GM19438 (cell line): ENCODE results near the gene CYP17A1.
A peak's percentile ranks its signal among the peaks of the same experiment; 100 is the strongest.

Experiments
- ATAC-seq: cut with Tn5 transposase; IDR thresholded peaks from one replicate; pipeline ENCODE4 v1.9.1; 2021; ENCODE audit warnings: low read depth; ENCODE audit not compliant: unreplicated experiment

Gene CYP17A1

DNA sequence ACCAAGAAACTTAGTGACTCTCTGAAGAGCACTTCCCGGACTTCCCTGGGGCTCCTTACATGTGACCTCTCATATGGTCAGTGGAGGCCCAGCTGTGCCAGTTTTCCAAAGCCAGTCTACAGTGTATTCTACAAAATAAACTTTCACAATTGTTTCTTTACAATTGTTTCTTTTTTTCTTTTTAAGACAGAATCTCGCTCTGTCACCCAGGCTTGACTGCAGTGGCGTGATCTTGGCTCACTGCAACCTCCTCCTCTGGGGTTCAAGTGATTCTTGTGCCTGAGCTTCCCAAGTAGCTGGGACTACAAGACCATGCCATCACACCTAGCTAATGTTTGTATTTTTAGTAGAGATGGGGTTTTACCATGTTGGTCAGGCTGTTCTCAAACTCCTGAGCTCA lies 25.9 kb downstream of the CYP17A1 start:
- no peak for ATAC-seq

DNA sequence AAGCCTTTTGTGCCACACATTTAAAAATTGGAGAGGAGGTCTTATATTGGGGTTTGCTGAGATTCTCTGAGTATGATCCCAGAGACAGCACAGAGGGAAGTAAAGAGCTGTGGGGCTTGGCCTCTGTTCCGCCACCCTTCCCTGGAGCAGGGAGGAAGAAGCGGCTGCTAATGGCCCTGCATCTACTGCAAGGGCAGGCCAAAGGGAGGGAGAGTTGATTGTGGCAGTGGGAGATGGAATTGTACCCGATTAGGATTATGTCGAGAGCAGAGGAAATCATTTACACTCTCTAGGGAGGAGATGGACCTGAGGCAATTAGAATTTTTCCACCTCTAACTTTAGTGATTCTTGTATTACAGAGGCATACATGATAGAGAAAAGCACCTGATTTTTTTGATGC lies 28.8 kb downstream of the CYP17A1 start:
- ATAC-seq = no peak

DNA sequence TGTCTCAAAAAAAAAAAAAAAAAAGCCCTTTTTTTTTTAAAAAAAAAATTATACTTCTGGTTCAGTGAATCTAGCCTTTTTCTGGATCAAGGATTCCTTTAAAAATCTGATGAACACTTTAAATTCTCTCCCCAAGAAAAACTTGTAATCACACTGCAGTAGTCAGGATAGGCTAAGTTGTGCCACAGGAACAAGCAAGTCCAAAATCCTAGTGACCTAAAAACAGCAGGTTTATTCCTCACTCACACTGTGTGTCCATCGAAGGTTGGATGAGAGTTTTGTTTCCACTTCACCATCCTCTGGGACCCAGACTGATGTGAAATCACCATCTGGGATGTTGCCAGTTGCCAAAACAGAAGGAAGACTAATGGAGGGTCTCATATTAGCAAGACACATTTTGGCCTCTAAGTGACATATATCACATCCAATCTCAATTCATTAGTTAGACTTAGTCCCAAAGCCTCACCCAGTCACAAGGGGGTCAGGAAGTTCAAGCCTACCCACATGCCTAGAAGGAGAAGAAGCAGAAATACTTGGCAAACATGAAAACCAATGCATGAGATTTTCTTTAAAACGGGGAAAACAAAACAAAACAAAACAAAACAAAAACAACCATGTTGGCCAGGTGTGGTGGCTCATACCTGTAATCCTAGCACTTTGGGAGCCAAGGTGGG lies 32.7 kb downstream of the CYP17A1 start:
- ATAC-seq = no peak

DNA sequence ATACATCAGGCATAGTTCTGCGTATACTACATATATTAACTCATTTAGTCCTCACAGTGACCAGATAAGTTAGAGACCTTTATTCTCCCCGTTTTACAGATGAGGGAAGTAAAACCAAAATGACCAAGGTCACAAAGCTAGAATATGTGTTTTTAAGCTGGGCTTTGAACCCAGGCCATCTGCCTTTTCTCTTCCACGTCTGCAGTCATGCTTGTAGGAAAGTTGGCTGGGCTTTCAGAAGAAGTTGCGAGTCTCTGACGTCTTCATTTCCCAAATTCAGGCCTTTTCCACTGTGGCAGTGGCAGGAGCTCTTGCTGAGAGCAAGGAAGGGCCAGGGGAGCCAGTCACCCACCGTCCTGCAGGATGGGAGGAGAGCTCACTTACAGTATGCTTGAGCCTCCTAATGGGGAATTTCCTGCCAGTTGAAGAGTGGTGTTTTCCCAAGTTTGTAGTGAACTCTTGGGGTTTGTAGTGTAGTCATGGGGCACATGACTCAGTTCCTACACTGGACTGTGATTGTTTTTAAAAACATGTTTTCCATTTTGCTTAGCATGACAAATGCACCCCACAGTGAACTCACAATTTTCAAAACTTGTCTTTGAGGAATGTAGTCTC lies 34.2 kb downstream of the CYP17A1 start:
- no peak for ATAC-seq

DNA sequence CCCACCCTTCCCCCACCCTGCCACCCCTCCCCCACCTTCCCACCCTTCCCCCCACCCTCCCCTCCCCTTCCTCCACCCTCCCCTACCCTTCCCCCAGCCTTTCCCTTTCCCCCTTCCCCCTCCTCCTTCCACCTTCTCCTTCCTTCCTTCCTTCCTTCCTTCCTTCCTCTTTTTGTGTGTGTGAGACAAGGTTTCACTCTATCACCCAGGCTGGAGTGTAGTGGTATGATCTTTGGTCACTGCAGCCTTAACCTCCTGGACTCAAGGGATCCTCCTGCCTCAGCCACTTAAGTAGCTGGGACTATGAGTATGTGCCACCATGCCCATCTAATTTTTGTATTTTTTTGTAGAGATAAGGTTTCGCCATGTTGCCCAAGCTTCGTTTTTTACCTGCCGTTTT lies 35.2 kb downstream of the CYP17A1 start:
- ATAC-seq = no peak

DNA sequence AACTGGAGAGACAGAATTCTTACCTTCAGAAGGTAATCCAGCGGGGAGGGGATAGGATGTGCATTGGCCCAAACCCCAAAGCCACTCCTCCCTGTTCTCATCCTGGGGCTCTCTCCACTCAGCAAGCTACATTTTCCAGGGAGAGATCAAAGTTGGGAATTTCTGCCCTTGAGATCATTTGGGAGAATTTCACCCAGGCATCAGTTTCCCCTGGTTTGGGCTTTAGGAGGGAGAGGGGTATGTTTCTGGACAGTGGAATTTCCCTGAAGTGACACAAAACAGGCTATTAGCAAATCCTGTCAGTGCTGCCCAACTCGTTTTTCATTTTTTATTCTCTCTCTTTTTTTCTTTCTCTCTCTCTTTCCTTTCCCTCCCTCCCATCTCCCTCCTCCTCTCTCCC lies 35.7 kb downstream of the CYP17A1 start:
- no peak for ATAC-seq

DNA sequence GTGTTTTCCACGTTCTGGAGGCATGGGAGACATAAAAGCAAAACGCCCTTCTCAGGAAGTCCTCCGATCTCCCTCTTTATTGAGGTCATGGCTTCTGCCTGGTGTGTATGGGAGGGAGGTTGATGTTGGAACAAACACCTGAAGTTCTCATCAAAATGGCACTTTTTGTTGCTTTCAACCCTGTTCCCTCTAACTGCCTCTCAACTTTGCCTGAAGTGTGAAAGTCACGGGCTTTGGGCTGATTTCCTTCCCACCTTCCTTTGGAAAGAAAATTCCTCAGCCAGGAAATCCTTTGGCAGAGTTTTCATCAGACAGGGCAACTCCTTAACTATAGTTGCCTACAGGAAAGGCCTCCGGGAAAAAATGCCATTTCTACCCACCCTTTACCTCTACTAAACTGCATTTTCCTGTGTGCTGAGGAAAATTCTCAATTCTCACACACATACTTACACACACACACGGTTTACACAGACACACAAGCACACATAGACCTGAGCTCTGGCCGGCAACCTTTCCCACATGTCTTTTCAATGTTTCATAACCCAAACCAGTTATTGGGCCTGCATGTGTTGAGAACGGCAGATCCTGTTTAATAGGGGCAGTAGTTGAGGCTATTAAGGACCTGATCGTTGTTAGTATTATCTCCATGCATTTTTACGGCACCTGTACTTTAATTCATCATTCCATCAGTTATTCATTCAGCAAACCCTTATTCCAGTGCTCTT lies 36.4 kb downstream of the CYP17A1 start:
- ATAC-seq = no peak

DNA sequence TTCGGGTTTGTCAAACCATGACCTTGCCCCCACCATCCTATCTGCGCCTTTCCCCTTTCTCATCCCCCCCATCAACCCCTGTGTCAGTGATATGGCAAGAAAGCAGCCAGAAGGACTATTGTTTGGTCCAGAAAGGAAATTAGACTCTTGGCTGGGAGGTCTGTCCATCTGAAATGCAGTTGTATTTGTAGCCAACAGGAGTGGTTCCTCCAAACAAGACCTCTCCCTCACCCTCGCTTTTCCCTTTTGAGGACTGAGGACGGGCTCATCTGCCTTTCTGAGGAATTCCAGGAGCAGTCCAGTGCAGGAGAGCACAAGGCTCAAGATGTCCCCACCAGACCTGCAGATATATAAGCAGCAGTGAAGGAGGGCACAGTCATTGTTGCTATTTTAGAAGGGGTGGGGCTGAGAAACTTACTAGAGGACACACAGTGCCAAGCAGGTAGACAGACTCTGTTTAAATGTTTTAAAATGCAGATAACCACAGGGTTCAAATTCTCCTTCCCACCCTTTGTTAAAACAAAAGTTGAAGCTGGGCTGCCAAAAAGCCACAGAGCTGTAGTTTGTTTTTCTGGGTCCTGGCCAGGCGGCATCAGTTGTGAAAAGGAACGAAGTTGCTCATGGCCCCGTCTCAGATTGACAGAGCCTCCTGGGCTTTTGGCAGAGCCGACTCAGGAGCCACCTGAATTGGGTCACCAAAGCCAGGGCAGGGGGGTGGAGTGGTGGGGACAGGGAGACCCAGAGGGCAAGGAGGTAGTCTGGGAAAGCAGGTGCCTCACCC lies 37.3 kb downstream of the CYP17A1 start:
- no peak for ATAC-seq

DNA sequence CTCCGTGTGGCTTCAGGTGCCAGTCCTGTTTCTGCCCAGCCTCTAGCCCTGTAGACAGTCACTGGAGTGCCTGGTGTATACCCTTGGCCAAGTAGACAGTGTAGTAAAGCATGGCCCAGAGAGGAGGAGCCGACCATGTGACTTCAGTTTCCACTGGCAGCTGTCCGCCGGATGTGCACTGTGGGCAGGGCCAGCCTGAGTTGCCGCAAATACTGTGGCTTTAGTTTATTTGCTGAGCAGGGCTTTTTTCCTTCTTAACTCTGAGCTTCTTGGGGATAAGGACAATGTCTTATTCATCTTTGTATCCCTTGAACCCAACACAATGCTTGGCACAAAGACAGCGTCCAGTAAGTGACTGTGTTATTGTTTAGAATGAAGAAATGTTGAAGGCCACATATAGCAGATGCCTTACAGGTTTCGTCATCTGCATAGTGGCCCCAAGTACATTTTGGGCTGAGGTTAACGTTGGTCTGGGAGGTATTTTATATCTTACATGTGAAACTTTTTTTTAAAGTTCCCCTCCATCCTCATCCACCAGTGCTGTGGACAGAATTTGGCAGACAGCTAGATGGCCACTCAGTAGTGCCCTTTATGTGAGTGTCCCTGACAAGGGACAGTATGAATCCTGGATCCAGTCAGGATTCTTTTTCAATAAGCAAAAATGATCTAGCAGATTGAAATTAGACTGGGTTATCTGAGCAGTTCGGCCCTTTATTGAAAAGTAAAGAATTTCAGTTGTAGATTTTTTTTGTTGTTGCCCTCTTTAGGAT lies 40.6 kb downstream of the CYP17A1 start:
- peak; percentile 92 for ATAC-seq

DNA sequence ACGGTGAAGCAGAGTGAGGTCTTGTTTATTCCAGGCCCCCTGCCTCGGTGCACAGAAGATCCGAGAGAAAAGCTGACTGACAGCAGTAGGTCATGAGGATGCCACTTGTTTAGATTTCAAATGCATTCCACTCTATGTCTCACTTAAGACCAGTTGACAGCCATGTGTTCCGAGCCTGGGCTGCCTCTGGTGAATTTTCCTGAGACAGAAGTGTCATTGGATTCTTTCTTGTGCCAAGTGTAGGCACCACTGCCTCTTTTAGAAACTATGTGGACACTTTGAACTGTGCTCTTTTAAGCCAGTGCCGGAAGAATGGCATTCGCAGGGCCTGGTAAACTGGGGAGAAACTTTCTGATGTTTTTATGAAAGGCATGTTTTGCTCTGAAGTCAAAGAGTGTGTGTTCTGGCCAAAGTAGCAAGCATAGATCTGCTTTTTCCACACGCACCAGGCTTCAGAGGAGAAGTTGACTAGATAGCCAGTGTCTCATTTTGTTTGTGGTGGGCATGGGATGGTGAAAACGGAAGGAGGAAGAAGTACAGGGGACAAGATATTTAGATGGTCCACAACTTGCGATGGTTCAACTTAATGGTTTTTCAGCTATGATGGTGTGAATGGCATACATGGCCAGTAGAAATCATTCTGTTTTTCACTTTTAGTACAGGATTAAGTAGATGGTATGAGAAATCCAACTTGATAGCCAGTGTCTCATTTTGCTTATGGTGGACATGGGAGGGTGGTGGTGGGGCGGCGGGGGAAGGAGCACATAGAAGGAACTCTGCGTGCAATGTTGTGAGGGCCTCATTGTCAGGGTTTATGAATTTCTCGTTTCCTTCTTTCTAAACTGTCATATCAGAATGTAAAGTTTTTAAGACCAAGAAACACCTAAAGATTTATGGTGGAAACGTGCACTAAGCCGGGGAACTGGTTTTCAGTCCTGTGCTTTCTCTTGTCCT lies 41.5 kb downstream of the CYP17A1 start:
- ATAC-seq = peak; percentile 26

DNA sequence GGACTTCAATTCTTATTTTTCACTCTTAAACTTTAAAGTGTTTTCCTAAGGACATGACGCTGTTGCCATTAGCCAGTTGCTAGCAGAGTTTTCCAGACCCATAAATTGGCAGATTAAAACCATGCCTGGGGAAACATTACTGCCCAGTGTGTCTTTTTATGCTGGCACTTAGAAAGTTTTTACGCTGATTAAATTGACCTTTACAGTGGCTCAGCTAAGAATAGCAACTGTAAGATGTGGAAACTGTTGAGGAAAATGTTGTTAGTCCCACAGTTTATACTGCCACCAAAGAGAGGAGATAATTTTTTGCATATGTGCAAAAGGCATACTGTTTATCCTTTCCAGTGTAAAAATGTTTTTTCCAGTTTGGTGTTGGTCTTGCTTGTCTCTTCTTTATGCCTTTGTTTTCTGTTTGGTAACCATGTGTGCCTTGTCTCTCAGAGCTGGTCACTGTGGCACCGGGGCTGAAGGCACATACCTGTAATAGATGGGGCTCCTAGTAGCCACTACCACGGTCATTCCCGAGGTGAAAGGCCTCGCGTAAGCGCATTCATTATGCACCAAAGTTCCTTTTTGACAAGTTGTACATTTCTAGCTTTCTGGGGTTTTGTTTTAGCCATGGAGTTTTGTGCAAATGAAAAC lies 45.3 kb downstream of the CYP17A1 start:
- ATAC-seq = no peak

DNA sequence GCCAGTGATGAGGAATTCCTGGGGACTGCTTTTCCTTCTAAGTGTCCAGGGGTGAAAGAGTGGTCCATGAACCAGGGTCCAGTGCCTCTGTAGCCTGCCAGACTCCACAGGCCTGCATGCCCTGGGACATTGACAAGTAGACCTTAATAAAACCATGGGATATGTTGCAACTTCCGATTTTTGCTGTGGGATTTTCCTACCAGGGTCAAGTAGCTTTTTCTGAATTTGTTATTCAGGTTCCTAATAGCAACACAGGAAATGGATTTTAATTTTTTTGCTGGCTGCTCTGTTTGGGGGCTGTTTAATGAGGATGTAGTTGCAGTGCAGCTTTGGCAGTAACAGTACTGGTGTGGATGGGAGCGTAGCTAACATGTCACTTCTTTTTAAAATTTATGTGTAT lies 51.4 kb downstream of the CYP17A1 start:
- ATAC-seq = no peak

DNA sequence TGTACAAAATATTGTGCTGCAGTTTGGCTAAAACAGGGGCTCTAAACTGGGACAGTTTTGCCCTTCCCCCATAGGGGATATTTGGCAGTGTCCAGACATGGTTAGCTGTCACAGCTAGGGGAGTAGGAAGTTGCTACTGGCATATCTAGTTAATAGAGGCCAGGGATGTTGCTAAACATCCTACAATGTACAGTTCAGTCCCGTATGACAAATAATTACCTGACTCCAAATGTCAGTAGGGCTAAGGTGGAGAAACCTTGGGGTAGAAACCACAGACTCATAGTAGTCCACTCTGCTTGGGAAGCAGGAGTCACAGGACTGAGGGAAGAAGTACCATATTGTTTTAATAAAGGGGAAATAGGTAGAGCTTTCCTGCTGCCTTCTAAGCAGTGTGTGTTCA lies 53.6 kb downstream of the CYP17A1 start:
- ATAC-seq = no peak

DNA sequence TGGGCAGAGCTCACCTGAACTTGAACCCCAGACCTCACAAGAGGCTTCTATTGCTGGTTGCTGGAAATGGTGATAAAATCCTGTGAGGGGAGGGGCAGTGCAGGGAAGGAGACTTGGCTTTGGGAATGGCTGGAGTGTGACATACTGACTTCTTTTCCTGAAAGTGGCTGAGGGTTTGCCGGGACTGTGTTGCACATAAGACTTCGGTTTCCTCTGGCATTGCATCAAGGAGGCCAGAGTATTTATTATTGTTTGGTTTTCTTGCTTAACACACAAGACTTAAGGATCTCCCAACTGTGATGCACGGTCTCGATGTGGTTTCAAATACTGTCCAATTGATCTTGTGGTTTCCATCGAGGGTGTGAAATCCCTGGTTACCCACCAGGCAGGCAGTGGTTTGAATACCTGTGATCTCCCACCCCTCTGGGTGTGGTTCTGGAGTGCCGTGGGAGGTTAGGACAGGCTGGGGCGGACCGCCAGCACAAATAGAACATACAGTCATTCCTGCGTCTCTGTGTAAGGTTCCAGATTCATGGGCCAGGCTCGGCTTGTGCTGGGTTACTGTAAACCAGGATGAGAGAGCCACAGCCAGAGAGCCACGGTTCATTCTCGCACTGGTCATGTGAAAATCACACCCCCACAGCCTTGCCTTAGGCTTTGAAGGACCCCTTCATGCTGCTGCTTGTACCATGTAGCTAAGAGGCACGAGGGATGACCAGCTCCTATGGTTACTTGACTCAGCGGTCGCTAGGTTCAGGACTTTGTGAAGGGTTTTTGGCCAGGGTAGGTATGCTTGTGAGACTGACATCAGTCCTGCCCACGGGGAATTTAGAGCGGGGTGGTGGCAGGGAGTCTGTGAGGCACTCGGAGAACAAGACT lies 54.3 kb downstream of the CYP17A1 start:
- ATAC-seq = no peak

DNA sequence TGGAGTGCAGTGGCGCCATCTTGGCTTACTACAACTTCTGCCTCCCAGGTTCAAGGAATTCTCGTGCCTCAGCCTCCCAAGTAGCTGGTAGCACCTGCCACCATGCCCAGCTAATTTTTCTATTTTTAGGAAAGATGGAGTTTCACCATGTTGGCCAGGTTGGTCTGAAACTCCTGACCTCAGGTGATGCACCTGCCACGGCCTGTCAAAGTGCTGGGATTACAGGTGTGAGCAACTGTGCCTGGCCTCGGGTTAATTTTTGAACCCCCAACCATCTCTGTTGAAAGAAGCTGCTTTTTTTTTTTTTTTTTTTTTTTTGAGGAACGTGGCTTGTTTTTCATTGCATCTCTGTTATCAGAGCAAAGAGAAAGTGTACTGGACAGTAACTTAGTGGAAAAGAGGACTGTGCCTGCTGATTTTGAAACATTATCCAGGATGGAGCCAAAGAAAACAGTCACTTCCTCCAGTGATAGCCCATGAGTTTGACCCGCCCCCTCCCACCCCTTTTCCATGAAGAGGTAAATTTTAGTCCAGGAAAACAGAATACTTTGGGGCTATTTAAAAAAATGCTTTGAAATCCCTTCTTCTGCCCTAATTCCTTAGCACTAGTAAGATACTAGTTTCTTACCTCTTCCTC lies 55.2 kb downstream of the CYP17A1 start:
- ATAC-seq = no peak

DNA sequence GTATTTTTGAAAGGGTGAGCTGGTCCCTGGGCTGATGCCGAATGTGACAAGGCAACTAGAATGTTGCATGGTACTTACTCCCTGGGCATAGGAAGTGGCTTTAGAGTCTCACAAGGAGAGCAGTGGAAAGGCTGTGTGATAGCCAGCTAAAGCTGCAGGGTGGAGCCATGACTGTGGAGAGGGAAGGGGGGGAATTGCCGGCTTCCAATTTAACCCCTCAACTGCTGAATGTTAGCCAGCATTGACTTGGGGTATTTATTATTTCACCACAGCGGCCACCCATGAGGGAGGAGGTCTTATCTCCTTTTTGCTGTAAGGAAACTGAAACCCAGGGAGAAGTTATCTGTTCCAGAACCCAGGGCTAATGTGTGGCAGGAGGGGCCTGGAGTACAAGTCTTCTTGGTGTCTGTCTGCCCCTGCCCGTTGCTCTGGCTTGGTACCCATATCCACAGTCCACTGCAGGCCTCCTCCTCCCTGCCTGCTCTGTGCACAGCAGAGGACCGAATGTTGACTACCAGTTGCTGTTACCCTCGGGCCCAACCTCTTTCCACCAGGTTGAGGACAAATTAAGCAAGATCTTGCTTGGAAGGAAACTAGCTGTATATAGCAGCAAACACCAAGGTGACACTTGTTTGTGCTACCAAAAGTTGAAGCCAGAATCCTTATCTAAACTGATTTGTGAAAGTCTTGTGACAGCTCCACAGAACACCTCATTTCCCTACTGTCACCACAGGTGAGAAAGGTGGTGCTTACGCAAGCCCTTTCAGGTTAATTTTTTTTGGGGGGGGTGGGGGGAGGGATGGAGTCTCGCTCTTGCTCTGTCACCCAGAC lies 55.9 kb downstream of the CYP17A1 start:
- no peak for ATAC-seq
